ENCODE results near the gene NALCN. TPM values are rescaled to one million over a fixed set of nuclear protein-coding genes. Genes with fewer than 3 reads are reported as not detected.

NALCN gene
- total and polyA plus RNA-seq, 2 of the 8 experiments (the other 6 are each of a cell fraction or from before 2014, with no cell fraction given) = 0.26 to 0.54 TPM

- no peak overlapping the region for H3K4me3 ChIP-seq (ENCODE audit: extremely low read depth in 1 of 4, insufficient read depth in 2 of 4, low read depth in 3 of 4, low read length in 4 of 4)
- H3K27me3 ChIP-seq (replicated peaks in 1 of 4; ENCODE audit: control insufficient read depth in 3 of 4, extremely low read depth in 1 of 4, insufficient read depth in 3 of 4, low read length in 3 of 4) = no peaks in the 10 kb centered on the region
- H4K8ac ChIP-seq (ENCODE audit: extremely low read depth, insufficient read depth, low read length) = no peak overlapping the region
- H2BK20ac ChIP-seq (ENCODE audit: low read length) = no peak overlapping the region
- H3K56ac ChIP-seq (replicated peaks; ENCODE audit: insufficient read length, low read depth, low read length) = no peak overlapping the region
- no peaks in the 10 kb centered on the region; the same call in 1 of the 2 replicates for H3K23me2 ChIP-seq (ENCODE audit: low read depth, low read length)
- WGBS, 2 experiments (ENCODE audit: extremely low coverage in 1 of 2, insufficient coverage in 1 of 2, insufficient read length in 1 of 2, insufficient replicate concordance in 2 of 2, low coverage in 1 of 2, low lambda C conversion rate in 2 of 2, missing lambda C conversion rate in 1 of 2) = 94% methylated on average over 4 of the region's 4 CpGs; no CpG with 5 or more reads in 1 of the 2 experiments
- H3K9ac ChIP-seq (replicated peaks in 1 of 4; ENCODE audit: extremely low read depth in 1 of 4, low read depth in 3 of 4, low read length in 3 of 4) = no peak overlapping the region
- no peak overlapping the region for H3K4ac ChIP-seq (replicated peaks; ENCODE audit: insufficient read length, low read depth, low read length)
- H3K18ac ChIP-seq (ENCODE audit: extremely low read depth, low read length) = no peak overlapping the region
- no peak overlapping the region for H3K23ac ChIP-seq (ENCODE audit: insufficient read length)
- H2AK5ac ChIP-seq (ENCODE audit: low read depth, low read length) = no peak overlapping the region
- CTCF ChIA-PET (ENCODE audit: partially characterized antibody) = interaction anchor here (0.6 to 0.7 kb wide), 2 partner anchors 10 to 1786 kb away, joined by 3 to 5 read pairs; no protein-coding TSS in a partner anchor
- H2BK15ac ChIP-seq (ENCODE audit: low read length) = no peak overlapping the region
- H4K20me1 ChIP-seq (replicated peaks in 1 of 2; ENCODE audit: control insufficient read depth in 1 of 2, insufficient read depth in 2 of 2, low read length in 2 of 2) = no peaks in the 10 kb centered on the region
- no peak overlapping the region for H3K4me2 ChIP-seq (ENCODE audit: insufficient read depth in 1 of 2, low read depth in 2 of 2, low read length in 2 of 2)
- H3K79me1 ChIP-seq (ENCODE audit: low read depth, low read length) = no peaks in the 10 kb centered on the region
- H3K9me3 ChIP-seq (ENCODE audit: insufficient read depth in 2 of 2, low read depth in 1 of 2, low read length in 1 of 2) = no peaks in the 10 kb centered on the region
- no peak overlapping the region for H4K5ac ChIP-seq (ENCODE audit: insufficient read length, low read depth, low read length)
- FAIRE-seq (no peak), DNase-seq (ENCODE audit: low read depth in 1 of 2, low spot score in 2 of 2) (no peak)
- TF ChIP-seq TCF12 (IDR thresholded peaks at IDR 0.05; ENCODE audit: low read depth, low read length) (no peak), CBX5 (IDR thresholded peaks at IDR 0.05; ENCODE audit: low read depth, low read length) (no peak), BRCA1 (IDR thresholded peaks at IDR 0.05; ENCODE audit: low read depth, low read length) (no peak), ZNF274 (IDR thresholded peaks at IDR 0.05; ENCODE audit: borderline replicate concordance, extremely low read depth, low read length) (no peak), RXRA (IDR thresholded peaks at IDR 0.05; ENCODE audit: insufficient read depth, low read depth, low read length) (no peak), POLR2A (IDR thresholded peaks at IDR 0.05; ENCODE audit: control extremely low read depth in 1 of 2, low read depth in 2 of 2, low read length in 2 of 2) (no peak), KDM4A (IDR thresholded peaks at IDR 0.05; ENCODE audit: low read depth, low read length, severe bottlenecking) (no peak), SP4 (IDR thresholded peaks at IDR 0.05; ENCODE audit: low read length) (no peak), SUZ12 (IDR thresholded peaks at IDR 0.05; ENCODE audit: low read length) (no peak), SRF (IDR thresholded peaks at IDR 0.05; ENCODE audit: low read depth, low read length) (no peak), SIX5 (IDR thresholded peaks at IDR 0.05; ENCODE audit: low read depth, low read length) (no peak)
- TF ChIP-seq, protein P1, sequence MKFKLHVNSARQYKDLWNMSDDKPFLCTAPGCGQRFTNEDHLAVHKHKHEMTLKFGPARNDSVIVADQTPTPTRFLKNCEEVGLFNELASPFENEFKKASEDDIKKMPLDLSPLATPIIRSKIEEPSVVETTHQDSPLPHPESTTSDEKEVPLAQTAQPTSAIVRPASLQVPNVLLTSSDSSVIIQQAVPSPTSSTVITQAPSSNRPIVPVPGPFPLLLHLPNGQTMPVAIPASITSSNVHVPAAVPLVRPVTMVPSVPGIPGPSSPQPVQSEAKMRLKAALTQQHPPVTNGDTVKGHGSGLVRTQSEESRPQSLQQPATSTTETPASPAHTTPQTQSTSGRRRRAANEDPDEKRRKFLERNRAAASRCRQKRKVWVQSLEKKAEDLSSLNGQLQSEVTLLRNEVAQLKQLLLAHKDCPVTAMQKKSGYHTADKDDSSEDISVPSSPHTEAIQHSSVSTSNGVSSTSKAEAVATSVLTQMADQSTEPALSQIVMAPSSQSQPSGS (IDR thresholded peaks at IDR 0.05; ENCODE audit: low read length) = no peak
- peaks cover 0 to 10% (median 3%) of the 10 kb centered on the region in 4 experiments; a peak in 1 of 7 replicates for H3K4me1 ChIP-seq (replicated peaks in 1 of 4; ENCODE audit: control insufficient read depth in 3 of 4, insufficient read depth in 4 of 4, low read length in 3 of 4)
- no peak overlapping the region for H3K27ac ChIP-seq (ENCODE audit: low read depth, low read length)
- no peak overlapping the region for H2AFZ ChIP-seq (ENCODE audit: low read length)
- no peak overlapping the region for H2BK120ac ChIP-seq (replicated peaks; ENCODE audit: low read depth, low read length)
- H2BK5ac ChIP-seq (ENCODE audit: low read depth, low read length) = no peak overlapping the region
- POLR2A ChIA-PET (ENCODE audit: partially characterized antibody) = no interaction called here
- H3K14ac ChIP-seq (ENCODE audit: insufficient read length) = no peak overlapping the region
- H4K91ac ChIP-seq (replicated peaks; ENCODE audit: insufficient read length, low read length) = no peak overlapping the region
- no peaks in the 10 kb centered on the region for H3K36me3 ChIP-seq (ENCODE audit: control insufficient read depth in 2 of 4, insufficient read depth in 4 of 4, low read length in 3 of 4)
- no peaks in the 10 kb centered on the region for H3K79me2 ChIP-seq (ENCODE audit: control insufficient read depth in 1 of 2, insufficient read depth in 2 of 2, low read length in 2 of 2)
- no peak overlapping the region for H2BK12ac ChIP-seq (ENCODE audit: low read depth, low read length)
These were observed 31.5 kb upstream of the NALCN start for GRCh38 chr13:101447852-101448251.

All from H1 (cell line).